ENCODE results near the gene SLC8B1.

DNA sequence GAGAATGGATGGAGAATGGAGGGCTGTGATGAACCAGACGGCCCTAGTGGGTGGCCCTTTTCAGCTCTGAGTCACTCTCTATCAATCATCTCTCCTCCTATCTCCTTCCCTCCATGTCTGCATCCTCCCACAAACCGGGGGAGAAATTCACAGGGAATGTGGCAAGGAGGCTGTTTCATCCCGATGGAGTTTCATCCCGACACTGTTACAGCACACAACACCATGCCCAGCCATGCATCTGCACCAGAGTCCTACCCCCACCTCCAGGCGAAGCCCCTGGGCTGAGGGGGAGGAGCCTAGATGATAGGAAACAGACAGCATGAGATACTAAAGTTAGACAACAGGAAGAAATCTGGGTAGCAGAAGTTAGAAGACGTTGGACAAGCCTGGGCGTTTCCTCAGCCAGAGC, 20.8 kb downstream of the SLC8B1 start:
- TF ChIP-seq EZH2phosphoT487 (IDR thresholded peaks at IDR 0.05; ENCODE audit: low read depth) (no peak), CTCF (IDR thresholded peaks at IDR 0.05; ENCODE audit: low read depth, low read length) (no peak)
